Gastrocnemius medialis (tissue), 4 donors: ENCODE data around the gene KIRREL3. TPM values are rescaled to one million over a fixed set of nuclear protein-coding genes. Genes with fewer than 3 reads are reported as not detected.

Experiments used
- ATAC-seq, 2 donors: fragments of 150-250 bp; one replicate each; pipeline ENCODE4 v1.9.1; 2016
- DNase-seq, 2 donors: peaks; one replicate each; pipeline ENCODE4 v3.0.0-alpha.2; 2019
- H3K27ac ChIP-seq, 4 donors: fragments of 200-600 bp; sonication (generic); 1 replicate in 1 of 4; 2 replicates in 3 of 4; pipeline ENCODE4 v1.5.1; 2016 to 2018; ENCODE audit warnings: mild to moderate bottlenecking in 2 of 4, moderate library complexity in 1 of 4
- H3K27me3 ChIP-seq, 3 donors: fragments of 200-600 bp; sonication (generic) in 2 of 3; 1 replicate in 1 of 3; 2 replicates in 2 of 3; pipeline versions ENCODE4 v1.5.1 to v1.6.0; 2016 to 2019; ENCODE audit warnings: mild to moderate bottlenecking in 1 of 3, moderate library complexity in 1 of 3
- H3K36me3 ChIP-seq, 2 donors: fragments of 200-600 bp; sonication (generic) in 1 of 2; one replicate each; pipeline ENCODE4 v1.5.1; 2017 to 2018
- H3K4me1 ChIP-seq, 2 donors: fragments of 200-600 bp; sonication (generic) in 1 of 2; one replicate each; pipeline ENCODE4 v1.5.1; 2016 to 2017; ENCODE audit warnings: mild to moderate bottlenecking in 2 of 2
- H3K4me3 ChIP-seq, 4 donors: fragments of 200-600 bp; sonication (generic) in 3 of 4; 1 replicate in 1 of 4; 2 replicates in 3 of 4; pipeline ENCODE4 v1.5.1; 2016 to 2019; ENCODE audit warnings: mild to moderate bottlenecking in 2 of 4
- H3K9me3 ChIP-seq, 3 donors: fragments of 200-600 bp; sonication (generic) in 2 of 3; 1 replicate in 1 of 3; 2 replicates in 2 of 3; pipeline ENCODE4 v1.5.1; 2016 to 2019
- CTCF ChIP-seq, 5 experiments: fragments of 450-650 bp in 3 of 5; fragments of 200-600 bp in 2 of 5; sonication (generic) in 2 of 5; IDR thresholded peaks in 4 of 5; conservative IDR thresholded peaks in 1 of 5; 1 replicate in 4 of 5; 2 replicates in 1 of 5; pipeline ENCODE4 v1.5.1; 2016 to 2019; ENCODE audit warnings: antibody characterized with exemption in 5 of 5, mild to moderate bottlenecking in 3 of 5, moderate library complexity in 3 of 5
- POLR2A ChIP-seq, 2 donors: fragments of 450-650 bp; IDR thresholded peaks; one replicate each; pipeline ENCODE4 v1.6.1; 2017; ENCODE audit warnings: antibody characterized with exemption in 2 of 2, mild to moderate bottlenecking in 2 of 2, moderate library complexity in 2 of 2
- in situ Hi-C, 4 donors: fragments of 200-750 bp; cut with MboI; loops; one replicate each; pipeline versions ENCODE4 v1.15.0 to v1.8.0; 2017; ENCODE audit warnings: low sequenced_read_pairs in 4 of 4
- intact Hi-C: fragments of 100-400 bp; cut with DNase I; formaldehyde crosslinking; loops from one replicate; pipeline ENCODE4 v1.15.1; 2023; ENCODE audit warnings: low total_unique reads
- total RNA-seq, 4 donors: library from RNA; depleted of rRNA; stranded (reverse); fragments of >200 nt; gene quantifications; one replicate each; pipeline versions ENCODE4 v1.1.0 to v1.2.3, GENCODE V29; 2016

The KIRREL3 gene
- total RNA-seq, 4 donors from 2014 or later = 0.10 TPM; not detected in 3

DNA sequence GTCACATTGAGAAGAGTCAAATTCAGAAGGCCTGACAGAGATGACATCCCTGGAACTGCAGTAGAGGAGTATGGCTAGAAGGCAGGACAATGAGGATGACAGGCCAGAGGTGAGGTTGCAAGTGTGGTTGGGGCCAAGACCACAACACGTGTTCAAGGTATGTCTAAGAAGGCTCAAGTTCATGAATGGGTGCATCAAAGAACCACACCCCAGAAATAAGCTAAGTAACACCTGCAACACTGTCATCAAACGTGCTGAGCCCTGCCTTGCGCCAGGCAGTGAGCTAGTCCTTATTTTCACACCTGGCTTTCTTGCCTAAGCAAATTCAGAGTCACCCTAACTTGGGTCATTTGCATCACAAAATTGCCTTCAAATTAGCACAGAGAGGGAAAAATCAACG, 313.6 kb downstream of the KIRREL3 start:
- in situ Hi-C loops = no loop called here

GRCh38 chr11:126683766-126684728, 316.5 kb downstream of the KIRREL3 start:
- H3K27ac ChIP-seq = no peak overlapping the region
- no peaks in the 10 kb centered on the region for H3K4me1 ChIP-seq
- intact Hi-C loops (no loop called here), in situ Hi-C loops (no loop called here)
- ATAC-seq (no peak), DNase-seq (no peak)
- H3K36me3 ChIP-seq = no peaks in the 10 kb centered on the region
- TF ChIP-seq POLR2A (IDR thresholded peaks at IDR 0.05) (no peak), CTCF (IDR thresholded peaks at IDR 0.05 in 4 of 5, conservative IDR thresholded peaks at IDR 0.05 in 1 of 5) (no peak)
- H3K9me3 ChIP-seq = no peaks in the 10 kb centered on the region
- no peak overlapping the region for H3K4me3 ChIP-seq
- H3K27me3 ChIP-seq = no peaks in the 10 kb centered on the region

More for the DNA sequence above, 313.6 kb downstream of the KIRREL3 start:
- intact Hi-C loops = no loop called here
- Histone ChIP-seq H3K9me3 (no peaks in the 10 kb centered on the region), H3K36me3 (no peaks in the 10 kb centered on the region), H3K27ac (no peak overlapping the region), H3K4me3 (no peak overlapping the region), H3K4me1 (no peaks in the 10 kb centered on the region), H3K27me3 (no peaks in the 10 kb centered on the region)
- no peak for DNase-seq
- ATAC-seq = no peak
- TF ChIP-seq CTCF (IDR thresholded peaks at IDR 0.05 in 4 of 5, conservative IDR thresholded peaks at IDR 0.05 in 1 of 5) (no peak), POLR2A (IDR thresholded peaks at IDR 0.05) (no peak)

GRCh38 chr11:126682590-126682989, 318.0 kb downstream of the KIRREL3 start:
- Histone ChIP-seq H3K4me3 (no peak overlapping the region), H3K4me1 (no peaks in the 10 kb centered on the region), H3K9me3 (no peaks in the 10 kb centered on the region), H3K36me3 (no peaks in the 10 kb centered on the region), H3K27me3 (no peaks in the 10 kb centered on the region), H3K27ac (no peak overlapping the region)
- no peak for DNase-seq
- intact Hi-C loops (no loop called here), in situ Hi-C loops (no loop called here)
- TF ChIP-seq CTCF (IDR thresholded peaks at IDR 0.05 in 4 of 5, conservative IDR thresholded peaks at IDR 0.05 in 1 of 5) (no peak), POLR2A (IDR thresholded peaks at IDR 0.05) (no peak)
- ATAC-seq = no peak

GRCh38 chr11:126680700-126681099, 319.9 kb downstream of the KIRREL3 start:
- Histone ChIP-seq H3K27ac (no peak overlapping the region), H3K36me3 (no peaks in the 10 kb centered on the region), H3K27me3 (no peaks in the 10 kb centered on the region), H3K4me1 (no peaks in the 10 kb centered on the region), H3K4me3 (no peak overlapping the region), H3K9me3 (no peaks in the 10 kb centered on the region)
- TF ChIP-seq CTCF (IDR thresholded peaks at IDR 0.05 in 4 of 5, conservative IDR thresholded peaks at IDR 0.05 in 1 of 5) (no peak), POLR2A (IDR thresholded peaks at IDR 0.05) (no peak)
- intact Hi-C loops = no loop called here
- DNase-seq = no peak
- in situ Hi-C loops = no loop called here
- no peak for ATAC-seq
